H1 (cell line): ENCODE data around the gene PRR14L. TPM values are rescaled to one million over a fixed set of nuclear protein-coding genes. Genes with fewer than 3 reads are reported as not detected.

Source experiments
- CTCF ChIA-PET: fragments of 300-600 bp; sonication (Branson Sonifier 250); formaldehyde crosslinking; loops from one replicate; lab custom pipeline; 2021; ENCODE audit not compliant: partially characterized antibody; lab: Charles Lee
- POLR2A ChIA-PET: fragments of 300-600 bp; sonication (Branson Sonifier 250); formaldehyde crosslinking; loops from one replicate; lab custom pipeline; 2021; ENCODE audit warnings: inconsistent platforms; ENCODE audit not compliant: partially characterized antibody; lab: Charles Lee
- DNase-seq, 2 experiments: peaks; one replicate each; pipeline versions ENCODE4 v3.0.0 to v3.0.0-alpha.2; 2010 to 2022; ENCODE audit warnings: low spot score in 2 of 2, low read depth in 1 of 2, mixed read lengths in 1 of 2
- FAIRE-seq: peaks from 2 replicates; lab custom pipeline; 2011; peaks lifted over from hg19 to GRCh38; lab: Jason Lieb, UNC
- H2AFZ ChIP-seq: 2 replicates; pipeline ENCODE4 v1.8.1; 2012; ENCODE audit warnings: low read length, inconsistent platforms
- H2AK5ac ChIP-seq: 2 replicates; pipeline ENCODE4 v1.6.1; 2013; ENCODE audit warnings: low read depth, low read length
- H2BK120ac ChIP-seq: replicated peaks from 2 replicates; pipeline ENCODE3; 2013; ENCODE audit warnings: low read depth, low read length, inconsistent platforms
- H2BK12ac ChIP-seq: 2 replicates; pipeline ENCODE4 v1.6.1; 2013; ENCODE audit warnings: low read depth, low read length
- H2BK15ac ChIP-seq: 2 replicates; pipeline ENCODE4 v1.6.1; 2013; ENCODE audit warnings: low read length
- H2BK20ac ChIP-seq: 2 replicates; pipeline ENCODE4 v1.6.1; 2013; ENCODE audit warnings: low read length
- H2BK5ac ChIP-seq: 2 replicates; pipeline ENCODE4 v1.6.1; 2013; ENCODE audit warnings: low read depth, low read length
- H3K14ac ChIP-seq: 2 replicates; pipeline ENCODE4 v1.6.1; 2013; ENCODE audit warnings: inconsistent platforms; ENCODE audit not compliant: insufficient read length
- H3K18ac ChIP-seq: 2 replicates; pipeline ENCODE4 v1.6.1; 2013; ENCODE audit warnings: low read length; ENCODE audit errors: extremely low read depth
- H3K23ac ChIP-seq: 2 replicates; pipeline ENCODE4 v1.6.1; 2013; ENCODE audit warnings: inconsistent platforms; ENCODE audit not compliant: insufficient read length
- H3K23me2 ChIP-seq: 2 replicates; pipeline ENCODE4 v1.6.1; 2013; ENCODE audit warnings: low read depth, low read length
- H3K27ac ChIP-seq: 2 replicates; pipeline ENCODE4 v1.6.1; 2011; ENCODE audit warnings: low read depth, low read length, inconsistent platforms
- H3K27me3 ChIP-seq, 4 experiments: replicated peaks in 1 of 4; 1 replicate in 1 of 4; 2 replicates in 3 of 4; pipeline versions ENCODE4 v1.6.1 to v1.8.1; 2011 to 2013; ENCODE audit warnings: low read length in 3 of 4, mild to moderate bottlenecking in 3 of 4, inconsistent platforms in 2 of 4, mixed read lengths in 2 of 4, moderate library complexity in 1 of 4; ENCODE audit not compliant: control insufficient read depth in 3 of 4, insufficient read depth in 3 of 4; ENCODE audit errors: extremely low read depth in 1 of 4
- H3K36me3 ChIP-seq, 4 experiments: 2 replicates each; pipeline versions ENCODE4 v1.6.1 to v1.8.1; 2011 to 2013; ENCODE audit warnings: mild to moderate bottlenecking in 4 of 4, low read length in 3 of 4, moderate library complexity in 2 of 4, control low read depth in 1 of 4, inconsistent platforms in 1 of 4; ENCODE audit not compliant: insufficient read depth in 4 of 4, control insufficient read depth in 2 of 4
- H3K4ac ChIP-seq: replicated peaks from 2 replicates; pipeline ENCODE3; 2013; ENCODE audit warnings: low read length, low read depth, mixed read lengths, inconsistent platforms; ENCODE audit not compliant: insufficient read length
- H3K4me1 ChIP-seq, 4 experiments: replicated peaks in 1 of 4; 1 replicate in 1 of 4; 2 replicates in 3 of 4; pipeline versions ENCODE4 v1.6.1 to v1.8.1; 2011 to 2013; ENCODE audit warnings: low read length in 3 of 4, inconsistent platforms in 2 of 4, mixed read lengths in 1 of 4; ENCODE audit not compliant: insufficient read depth in 4 of 4, control insufficient read depth in 3 of 4
- H3K4me2 ChIP-seq, 2 experiments: 2 replicates each; pipeline versions ENCODE4 v1.6.1 to v1.8.1; 2011 to 2013; ENCODE audit warnings: low read depth in 2 of 2, low read length in 2 of 2, control low read depth in 1 of 2, inconsistent platforms in 1 of 2, mild to moderate bottlenecking in 1 of 2; ENCODE audit not compliant: insufficient read depth in 1 of 2
- H3K4me3 ChIP-seq, 4 experiments: fragments of 200-600, 300-600 bp in 1 of 4; sonication (generic), shearing (Covaris generic), sonication (Bioruptor Twin) in 1 of 4; 2 replicates each; pipeline versions ENCODE4 v1.5.1 to v1.8.1; 2011 to 2016; ENCODE audit warnings: low read length in 4 of 4, low read depth in 3 of 4, control low read depth in 2 of 4, inconsistent platforms in 2 of 4, mild to moderate bottlenecking in 2 of 4, mixed read lengths in 1 of 4, moderate library complexity in 1 of 4; ENCODE audit not compliant: insufficient read depth in 2 of 4; ENCODE audit errors: extremely low read depth in 1 of 4
- H3K56ac ChIP-seq: replicated peaks from 2 replicates; pipeline ENCODE3; 2013; ENCODE audit warnings: low read depth, mild to moderate bottlenecking, mixed read lengths, low read length, inconsistent platforms; ENCODE audit not compliant: insufficient read length
- H3K79me1 ChIP-seq: 2 replicates; pipeline ENCODE4 v1.6.1; 2013; ENCODE audit warnings: low read depth, low read length, control low read depth
- H3K79me2 ChIP-seq, 2 experiments: 2 replicates each; pipeline versions ENCODE4 v1.6.1 to v1.8.1; 2012 to 2013; ENCODE audit warnings: low read length in 2 of 2, mild to moderate bottlenecking in 2 of 2, inconsistent platforms in 1 of 2; ENCODE audit not compliant: insufficient read depth in 2 of 2, control insufficient read depth in 1 of 2
- H3K9ac ChIP-seq, 4 experiments: replicated peaks in 1 of 4; 1 replicate in 1 of 4; 2 replicates in 3 of 4; pipeline versions ENCODE4 v1.6.1 to v1.8.1; 2011 to 2013; ENCODE audit warnings: low read depth in 3 of 4, low read length in 3 of 4, control low read depth in 2 of 4, mild to moderate bottlenecking in 2 of 4, moderate library complexity in 2 of 4, inconsistent platforms in 1 of 4; ENCODE audit errors: extremely low read depth in 1 of 4
- H3K9me3 ChIP-seq, 2 experiments: 2 replicates each; pipeline versions ENCODE4 v1.6.1 to v1.8.1; 2012 to 2013; ENCODE audit warnings: mild to moderate bottlenecking in 2 of 2, moderate library complexity in 2 of 2, control low read depth in 1 of 2, inconsistent platforms in 1 of 2, low read depth in 1 of 2, low read length in 1 of 2, mixed read lengths in 1 of 2; ENCODE audit not compliant: insufficient read depth in 2 of 2
- H4K20me1 ChIP-seq, 2 experiments: replicated peaks in 1 of 2; 2 replicates each; pipeline versions ENCODE3 to v1.8.1; 2011 to 2013; ENCODE audit warnings: inconsistent platforms in 2 of 2, low read length in 2 of 2, mild to moderate bottlenecking in 1 of 2; ENCODE audit not compliant: insufficient read depth in 2 of 2, control insufficient read depth in 1 of 2
- H4K5ac ChIP-seq: 2 replicates; pipeline ENCODE4 v1.6.1; 2013; ENCODE audit warnings: low read length, low read depth, mixed read lengths, inconsistent platforms; ENCODE audit not compliant: insufficient read length
- H4K8ac ChIP-seq: 2 replicates; pipeline ENCODE4 v1.8.0; 2013; ENCODE audit warnings: mild to moderate bottlenecking, moderate library complexity, low read length, inconsistent platforms; ENCODE audit not compliant: insufficient read depth; ENCODE audit errors: extremely low read depth
- H4K91ac ChIP-seq: replicated peaks from 2 replicates; pipeline ENCODE3; 2013; ENCODE audit warnings: low read length, mixed read lengths, inconsistent platforms; ENCODE audit not compliant: insufficient read length
- POLR2AphosphoS5 ChIP-seq: IDR thresholded peaks from 2 replicates; pipeline ENCODE4 v1.6.1; 2011; ENCODE audit warnings: low read depth, low read length
- WGBS, 2 experiments: shearing (Covaris generic) in 1 of 2; methylation state at CpG; one replicate each; pipeline versions ENCODE4 v1.1.6 to v1.1.7; 2013 to 2015; ENCODE audit warnings: low lambda C conversion rate in 2 of 2, mixed read lengths in 2 of 2, inconsistent platforms in 1 of 2, low coverage in 1 of 2, missing lambda C conversion rate in 1 of 2; ENCODE audit not compliant: insufficient replicate concordance in 2 of 2, insufficient coverage in 1 of 2, insufficient read length in 1 of 2; ENCODE audit errors: extremely low coverage in 1 of 2, missing lambda C conversion rate in 1 of 2; 5-methylcytosine and 5-hydroxymethylcytosine counted together
- polyA plus RNA-seq, 7 experiments: library from polyadenylated mRNA; depleted of rRNA in 3 of 7; stranded (reverse) in 5 of 7; unstranded in 2 of 7; fragments of >200 nt in 5 of 7; fragments of 200-250 nt in 2 of 7; gene quantifications; 1 replicate in 5 of 7; 2 replicates in 1 of 7; 4 replicates in 1 of 7; pipeline versions ENCODE4 v1.2.1 to v1.2.3, GENCODE V29; 2011 to 2013; ENCODE audit warnings: missing spikeins in 2 of 7, mixed read lengths in 2 of 7
- total RNA-seq: library from RNA; stranded (reverse); fragmentation: NEBNext Ultra II Directional; extraction: Animal tissue kit (Norgen Biotek cat#: 25700); gene quantifications from 2 replicates; pipeline ENCODE4 v1.2.1, GENCODE V29; 2021

The PRR14L gene
- total and polyA plus RNA-seq, 2 of the 8 experiments (the other 6 are each of a cell fraction or from before 2014, with no cell fraction given), result 26.5 to 98.6 TPM

GRCh38 chr22:31790240-31790639, 40.3 kb upstream of the PRR14L start:
- Histone ChIP-seq H3K14ac (no peak overlapping the region), H2BK12ac (no peak overlapping the region), H4K8ac (no peak overlapping the region; the same call in 1 of the 2 replicates), H2BK120ac (no peak overlapping the region), H3K56ac (no peak overlapping the region), H4K91ac (no peak overlapping the region), H3K4me2 (no peak overlapping the region), H3K36me3 (peaks cover 0 to 7% (median under 1%) of the 10 kb centered on the region in 4 experiments; a peak in 1 of 8 replicates), H3K27me3 (no peaks in the 10 kb centered on the region), H2AFZ (no peak overlapping the region), H3K4ac (no peak overlapping the region), H3K9ac (no peak overlapping the region), H3K18ac (no peak overlapping the region), H3K4me1 (no peaks in the 10 kb centered on the region), H2BK20ac (no peak overlapping the region), H3K79me1 (no peaks in the 10 kb centered on the region), H2AK5ac (no peak overlapping the region), H3K27ac (no peak overlapping the region), H2BK15ac (no peak overlapping the region), H3K23me2 (no peaks in the 10 kb centered on the region), H3K79me2 (no peaks in the 10 kb centered on the region), H3K23ac (no peak overlapping the region), H2BK5ac (no peak overlapping the region), H4K20me1 (peaks cover 0 to 1% of the 10 kb centered on the region in 2 experiments), H3K4me3 (no peak overlapping the region), H4K5ac (no peak overlapping the region), H3K9me3 (no peaks in the 10 kb centered on the region)
- ChIA-PET CTCF (interaction anchor here (0.6 to 1.5 kb wide), 3 partner anchors 33 to 384 kb away, joined by 3 read pairs; no protein-coding TSS in a partner anchor), POLR2A (interaction anchor here (1.4 kb wide), 1 partner anchor 9 kb away, joined by 6 read pairs; no protein-coding TSS in a partner anchor)
- no peak for FAIRE-seq
- DNase-seq, result no peak
- TF ChIP-seq POLR2AphosphoS5, result no peak
- 92% methylated on average over 2 of the region's 2 CpGs; no CpG with 5 or more reads in 1 of the 2 experiments for WGBS, 2 experiments
